ENCODE results near the gene CLPX.

CLPX gene

GRCh38 chr15:65171428-65171827, 13.7 kb downstream of the CLPX start:
- Histone ChIP-seq H3K36me3 (ENCODE audit: insufficient read depth, low read length) (peaks cover 55% of the 10 kb centered on the region), H3K27ac (ENCODE audit: low read length) (no peak overlapping the region)

GRCh38 chr15:65165875-65166274, 19.3 kb downstream of the CLPX start:
- H3K27me3 ChIP-seq (ENCODE audit: insufficient read depth, low read length, poor library complexity), result no peaks in the 10 kb centered on the region
- no peak overlapping the region for H3K9ac ChIP-seq (ENCODE audit: low read depth, low read length)
- DNase-seq (no peak), ATAC-seq (ENCODE audit: insufficient read depth, low read depth) (no peak)
- no peaks in the 10 kb centered on the region for H3K4me1 ChIP-seq (ENCODE audit: insufficient read depth, low read length)
- no peak overlapping the region for H2AFZ ChIP-seq (ENCODE audit: low read depth, low read length)
- TF ChIP-seq EZH2 (IDR thresholded peaks at IDR 0.05; ENCODE audit: borderline replicate concordance, low read depth, low read length, severe bottlenecking), result no peak
- TF ChIP-seq CTCF (IDR thresholded peaks at IDR 0.05; ENCODE audit: borderline replicate concordance, extremely low read depth, low read length, poor library complexity, severe bottlenecking), result no peak
- peaks cover 54% of the 10 kb centered on the region for H3K36me3 ChIP-seq (ENCODE audit: insufficient read depth, low read length)
- no peaks in the 10 kb centered on the region for H3K9me3 ChIP-seq (ENCODE audit: insufficient read depth, low read length, severe bottlenecking)
- H3K4me3 ChIP-seq (ENCODE audit: low read depth in 1 of 2, low read length in 2 of 2), result no peak overlapping the region
- H3K79me2 ChIP-seq (ENCODE audit: insufficient read depth, low read length), result peaks cover 27% of the 10 kb centered on the region
- H3K27ac ChIP-seq (ENCODE audit: low read length), result no peak overlapping the region
- no peak overlapping the region for H3K4me2 ChIP-seq (ENCODE audit: insufficient read depth, low read length)
- no peaks in the 10 kb centered on the region; the same call in 1 of the 2 replicates for H4K20me1 ChIP-seq (ENCODE audit: insufficient read depth, low read length)

More at GRCh38 chr15:65171428-65171827, 13.7 kb downstream of the CLPX start:
- DNase-seq, result no peak
- Histone ChIP-seq H3K4me3 (ENCODE audit: low read depth in 1 of 2, low read length in 2 of 2) (no peak overlapping the region), H3K9me3 (ENCODE audit: insufficient read depth, low read length, severe bottlenecking) (no peaks in the 10 kb centered on the region), H2AFZ (ENCODE audit: low read depth, low read length) (no peak overlapping the region), H4K20me1 (ENCODE audit: insufficient read depth, low read length) (peaks cover 8% of the 10 kb centered on the region; the same call in 1 of the 2 replicates), H3K27me3 (ENCODE audit: insufficient read depth, low read length, poor library complexity) (no peaks in the 10 kb centered on the region), H3K4me1 (ENCODE audit: insufficient read depth, low read length) (no peaks in the 10 kb centered on the region), H3K4me2 (ENCODE audit: insufficient read depth, low read length) (no peak overlapping the region), H3K9ac (ENCODE audit: low read depth, low read length) (no peak overlapping the region), H3K79me2 (ENCODE audit: insufficient read depth, low read length) (peaks cover 34% of the 10 kb centered on the region)
- TF ChIP-seq EZH2 (IDR thresholded peaks at IDR 0.05; ENCODE audit: borderline replicate concordance, low read depth, low read length, severe bottlenecking) (no peak), CTCF (IDR thresholded peaks at IDR 0.05; ENCODE audit: borderline replicate concordance, extremely low read depth, low read length, poor library complexity, severe bottlenecking) (no peak)
- no peak for ATAC-seq (ENCODE audit: insufficient read depth, low read depth)

- H3K4me1 ChIP-seq (ENCODE audit: insufficient read depth, low read length), result no peaks in the 10 kb centered on the region
- H3K27me3 ChIP-seq (ENCODE audit: insufficient read depth, low read length, poor library complexity), result no peaks in the 10 kb centered on the region
- ATAC-seq (ENCODE audit: insufficient read depth, low read depth) (no peak), DNase-seq (no peak)
- no peaks in the 10 kb centered on the region for H3K9me3 ChIP-seq (ENCODE audit: insufficient read depth, low read length, severe bottlenecking)
- no peak overlapping the region for H3K4me2 ChIP-seq (ENCODE audit: insufficient read depth, low read length)
- no peak overlapping the region for H3K4me3 ChIP-seq (ENCODE audit: low read depth in 1 of 2, low read length in 2 of 2)
- no peak overlapping the region for H3K9ac ChIP-seq (ENCODE audit: low read depth, low read length)
- no peak overlapping the region for H2AFZ ChIP-seq (ENCODE audit: low read depth, low read length)
- H3K79me2 ChIP-seq (ENCODE audit: insufficient read depth, low read length), result peaks cover 24% of the 10 kb centered on the region
- H3K27ac ChIP-seq (ENCODE audit: low read length), result no peak overlapping the region
- TF ChIP-seq EZH2 (IDR thresholded peaks at IDR 0.05; ENCODE audit: borderline replicate concordance, low read depth, low read length, severe bottlenecking), result no peak
- no peak for TF ChIP-seq CTCF (IDR thresholded peaks at IDR 0.05; ENCODE audit: borderline replicate concordance, extremely low read depth, low read length, poor library complexity, severe bottlenecking)
- no peaks in the 10 kb centered on the region; the same call in 1 of the 2 replicates for H4K20me1 ChIP-seq (ENCODE audit: insufficient read depth, low read length)
- H3K36me3 ChIP-seq (ENCODE audit: insufficient read depth, low read length), result peaks cover 56% of the 10 kb centered on the region
Measured at GRCh38 chr15:65164139-65164538, 21.0 kb downstream of the CLPX start.

- Histone ChIP-seq H3K4me1 (ENCODE audit: insufficient read depth, low read length) (no peaks in the 10 kb centered on the region), H3K4me3 (ENCODE audit: low read depth in 1 of 2, low read length in 2 of 2) (no peak overlapping the region), H3K9ac (ENCODE audit: low read depth, low read length) (no peak overlapping the region), H4K20me1 (ENCODE audit: insufficient read depth, low read length) (no peaks in the 10 kb centered on the region; the same call in 1 of the 2 replicates), H3K79me2 (ENCODE audit: insufficient read depth, low read length) (peaks cover 23% of the 10 kb centered on the region), H2AFZ (ENCODE audit: low read depth, low read length) (no peak overlapping the region), H3K27ac (ENCODE audit: low read length) (no peak overlapping the region), H3K9me3 (ENCODE audit: insufficient read depth, low read length, severe bottlenecking) (no peaks in the 10 kb centered on the region), H3K4me2 (ENCODE audit: insufficient read depth, low read length) (no peak overlapping the region), H3K27me3 (ENCODE audit: insufficient read depth, low read length, poor library complexity) (no peaks in the 10 kb centered on the region), H3K36me3 (ENCODE audit: insufficient read depth, low read length) (peaks cover 66% of the 10 kb centered on the region)
- DNase-seq (no peak), ATAC-seq (ENCODE audit: insufficient read depth, low read depth) (no peak)
- TF ChIP-seq EZH2 (IDR thresholded peaks at IDR 0.05; ENCODE audit: borderline replicate concordance, low read depth, low read length, severe bottlenecking) (no peak), CTCF (IDR thresholded peaks at IDR 0.05; ENCODE audit: borderline replicate concordance, extremely low read depth, low read length, poor library complexity, severe bottlenecking) (no peak)
Measured at GRCh38 chr15:65163041-65163440, 22.1 kb downstream of the CLPX start.

All from DND-41 (cell line).